Colonic mucosa (tissue), 4 donors: ENCODE results near the gene MAJIN. TPM values are rescaled to one million over a fixed set of nuclear protein-coding genes. Genes with fewer than 3 reads are reported as not detected.

Experiments
- DNase-seq: peaks from one replicate; pipeline ENCODE4 v3.0.0-alpha.2; 2020
- H3K27ac ChIP-seq: fragments of 200-600 bp; one replicate; pipeline ENCODE4 v1.8.0; 2021
- H3K27me3 ChIP-seq: fragments of 200-600 bp; one replicate; pipeline ENCODE4 v1.8.0; 2021
- H3K36me3 ChIP-seq: fragments of 200-600 bp; one replicate; pipeline ENCODE4 v1.8.0; 2021
- H3K4me1 ChIP-seq: fragments of 200-600 bp; one replicate; pipeline ENCODE4 v1.8.0; 2021; ENCODE audit warnings: mild to moderate bottlenecking
- H3K4me3 ChIP-seq: fragments of 200-600 bp; one replicate; pipeline ENCODE4 v1.8.0; 2021
- H3K9ac ChIP-seq, 2 donors: one replicate each; pipeline ENCODE4 v1.7.0; 2013; ENCODE audit warnings: control low read depth in 2 of 2, low read depth in 2 of 2, low read length in 2 of 2
- H3K9me3 ChIP-seq: fragments of 200-600 bp; one replicate; pipeline ENCODE4 v1.8.0; 2021
- intact Hi-C: fragments of 100-400 bp; cut with DNase I; formaldehyde crosslinking; loops from one replicate; pipeline ENCODE4 v1.14.1; 2022
- total RNA-seq, 2 donors: library from RNA; stranded (reverse); fragmentation: NEBNext Ultra II Directional in 1 of 2; extraction: Animal tissue kit (Norgen Biotek cat#: 25700) in 1 of 2; gene quantifications; one replicate each; pipeline ENCODE4 v1.2.1, GENCODE V29; 2021
- TF ChIP-seq, protein P1 (sequence below): fragments of 200-600 bp; IDR thresholded peaks from one replicate; pipeline ENCODE4 v1.8.0; 2022; ENCODE audit warnings: antibody characterized with exemption, mild to moderate bottlenecking
- donor health status: healthy.
- donor health status: DM: no; HTN: no; CAD: no.
- donor health status: DM: no; HTN: no; CAD: no.

Gene MAJIN
- total RNA-seq, 2 donors from 2014 or later, result not detected

GRCh38 chr11:64893194-64894069, 78.5 kb downstream of the MAJIN start:
- no peaks in the 10 kb centered on the region for H3K9me3 ChIP-seq
- TF ChIP-seq, protein P1, sequence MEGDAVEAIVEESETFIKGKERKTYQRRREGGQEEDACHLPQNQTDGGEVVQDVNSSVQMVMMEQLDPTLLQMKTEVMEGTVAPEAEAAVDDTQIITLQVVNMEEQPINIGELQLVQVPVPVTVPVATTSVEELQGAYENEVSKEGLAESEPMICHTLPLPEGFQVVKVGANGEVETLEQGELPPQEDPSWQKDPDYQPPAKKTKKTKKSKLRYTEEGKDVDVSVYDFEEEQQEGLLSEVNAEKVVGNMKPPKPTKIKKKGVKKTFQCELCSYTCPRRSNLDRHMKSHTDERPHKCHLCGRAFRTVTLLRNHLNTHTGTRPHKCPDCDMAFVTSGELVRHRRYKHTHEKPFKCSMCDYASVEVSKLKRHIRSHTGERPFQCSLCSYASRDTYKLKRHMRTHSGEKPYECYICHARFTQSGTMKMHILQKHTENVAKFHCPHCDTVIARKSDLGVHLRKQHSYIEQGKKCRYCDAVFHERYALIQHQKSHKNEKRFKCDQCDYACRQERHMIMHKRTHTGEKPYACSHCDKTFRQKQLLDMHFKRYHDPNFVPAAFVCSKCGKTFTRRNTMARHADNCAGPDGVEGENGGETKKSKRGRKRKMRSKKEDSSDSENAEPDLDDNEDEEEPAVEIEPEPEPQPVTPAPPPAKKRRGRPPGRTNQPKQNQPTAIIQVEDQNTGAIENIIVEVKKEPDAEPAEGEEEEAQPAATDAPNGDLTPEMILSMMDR, result no peak
- H3K9ac ChIP-seq, result peak overlapping the region; percentile 88 to 97

DNA sequence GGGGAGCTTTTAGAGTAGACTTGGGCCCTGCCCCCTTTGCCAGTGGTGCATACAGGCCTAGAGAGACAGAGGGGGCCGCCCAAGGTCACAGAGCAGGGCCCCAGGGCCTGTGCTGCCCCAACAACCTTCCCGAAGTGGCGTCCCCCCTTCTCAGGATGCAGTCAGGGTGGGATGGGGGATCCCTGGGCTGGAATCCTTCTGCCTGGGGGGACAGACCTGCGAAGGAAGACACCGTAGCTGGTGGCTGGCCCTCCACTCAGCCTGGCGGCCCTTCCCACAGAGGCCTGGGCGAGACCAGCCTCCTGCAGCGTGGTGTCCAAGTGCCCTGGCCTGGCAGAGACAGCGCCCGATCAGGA, 79.1 kb downstream of the MAJIN start:
- H3K36me3 ChIP-seq, result no peaks in the 10 kb centered on the region
- intact Hi-C loops, result loop anchor here (5.0 kb wide), 1 partner anchor 106 kb away; no protein-coding TSS in a partner anchor

More at GRCh38 chr11:64893194-64894069, 78.5 kb downstream of the MAJIN start:
- DNase-seq, result peak; percentile 95
- Histone ChIP-seq H3K27me3 (no peaks in the 10 kb centered on the region), H3K36me3 (no peaks in the 10 kb centered on the region), H3K4me3 (peak overlapping the region; percentile 68), H3K27ac (peak overlapping the region; percentile 94), H3K4me1 (no peaks in the 10 kb centered on the region)
- intact Hi-C loops, result loop anchor here (1.0 to 5.0 kb wide), 2 partner anchors 46 to 106 kb away; no protein-coding TSS in a partner anchor

GRCh38 chr11:64892411-64892831, 79.5 kb downstream of the MAJIN start:
- Histone ChIP-seq H3K27me3 (no peaks in the 10 kb centered on the region), H3K27ac (peak overlapping the region; percentile 94), H3K9me3 (no peaks in the 10 kb centered on the region), H3K36me3 (no peaks in the 10 kb centered on the region), H3K4me1 (no peaks in the 10 kb centered on the region), H3K9ac (peak overlapping the region; percentile 88 to 97), H3K4me3 (peak overlapping the region; percentile 68)
- peak; percentile 32 for DNase-seq
- intact Hi-C loops, result loop anchor here (5.0 kb wide), 1 partner anchor 105 kb away; no protein-coding TSS in a partner anchor
- TF ChIP-seq, protein P1, result no peak

More for the DNA sequence above, 79.1 kb downstream of the MAJIN start:
- DNase-seq, result no peak
- peak overlapping the region; percentile 88 to 97 for H3K9ac ChIP-seq
- H3K9me3 ChIP-seq, result no peaks in the 10 kb centered on the region
- no peaks in the 10 kb centered on the region for H3K4me1 ChIP-seq
- peak overlapping the region; percentile 68 for H3K4me3 ChIP-seq
- H3K27ac ChIP-seq, result peak overlapping the region; percentile 94
- H3K27me3 ChIP-seq, result no peaks in the 10 kb centered on the region
- TF ChIP-seq, protein P1, result no peak

DNA sequence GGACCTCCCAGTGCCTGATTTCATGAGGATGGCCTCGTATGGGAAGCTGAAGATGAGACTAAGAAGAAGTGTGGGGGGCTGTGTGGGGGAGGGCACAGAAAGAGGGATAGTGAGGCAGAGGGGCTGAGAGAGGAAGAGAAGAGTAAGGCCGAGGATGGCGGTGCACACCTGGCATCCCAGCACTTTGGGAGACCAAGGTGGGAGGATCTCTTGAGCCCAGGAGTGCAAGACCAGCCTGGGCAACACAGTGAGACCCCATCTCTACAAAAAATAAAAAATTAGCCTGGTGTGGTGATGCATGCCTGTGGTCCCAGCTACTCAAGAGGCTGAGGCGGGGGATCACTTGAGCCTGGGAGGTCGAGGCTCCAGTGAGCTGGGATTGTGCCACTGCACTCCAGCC, 80.0 kb downstream of the MAJIN start:
- no peaks in the 10 kb centered on the region for H3K4me1 ChIP-seq
- DNase-seq, result no peak
- peak overlapping the region; percentile 94 for H3K27ac ChIP-seq
- H3K4me3 ChIP-seq, result peak overlapping the region; percentile 68
- intact Hi-C loops, result loop anchor here (5.0 kb wide), 1 partner anchor 105 kb away; no protein-coding TSS in a partner anchor
- H3K9ac ChIP-seq, result peak overlapping the region; percentile 88 to 97
- H3K9me3 ChIP-seq, result no peaks in the 10 kb centered on the region
- TF ChIP-seq, protein P1, result no peak
- H3K36me3 ChIP-seq, result no peaks in the 10 kb centered on the region
- H3K27me3 ChIP-seq, result no peaks in the 10 kb centered on the region

- peak; percentile 92 for DNase-seq
- Histone ChIP-seq H3K4me1 (no peaks in the 10 kb centered on the region), H3K27ac (peak overlapping the region; percentile 94), H3K27me3 (no peaks in the 10 kb centered on the region), H3K4me3 (peak overlapping the region; percentile 68), H3K9me3 (no peaks in the 10 kb centered on the region), H3K9ac (peak overlapping the region; percentile 88 to 97), H3K36me3 (no peaks in the 10 kb centered on the region)
- intact Hi-C loops, result loop anchor here (5.0 kb wide), 1 partner anchor 104 kb away; no protein-coding TSS in a partner anchor
- TF ChIP-seq, protein P1, result no peak
Measured at GRCh38 chr11:64891215-64891848, 80.6 kb downstream of the MAJIN start.
